Measurements from ENCODE around the gene SLC2A2. TPM values are rescaled to one million over a fixed set of nuclear protein-coding genes. Genes with fewer than 3 reads are reported as not detected.

The SLC2A2 gene
- total and polyA plus RNA-seq, 3 experiments from 2014 or later, result not detected

GRCh38 chr3:170953736-170954135 is 72.8 kb downstream of the SLC2A2 start:
- Histone ChIP-seq H3K27me3 (ENCODE audit: insufficient read depth, low read length, poor library complexity, severe bottlenecking) (no peaks in the 10 kb centered on the region), H3K9me3 (ENCODE audit: low read length) (no peaks in the 10 kb centered on the region), H3K27ac (ENCODE audit: low read depth, low read length) (no peak overlapping the region), H3K4me1 (ENCODE audit: insufficient read depth, low read length) (no peaks in the 10 kb centered on the region), H3K4me3 (ENCODE audit: low read length) (no peak overlapping the region), H3K36me3 (ENCODE audit: insufficient read depth, low read length) (no peaks in the 10 kb centered on the region)
- no peaks in the 10 kb centered on the region for H3K36me3 Mint-ChIP-seq
- ChIA-PET POLR2A (no interaction called here), CTCF (no interaction called here)
- H3K9me3 Mint-ChIP-seq, result no peaks in the 10 kb centered on the region
- no peak for DNase-seq
- peaks cover 5 to 17% of the 10 kb centered on the region in 2 donors for H3K27me3 Mint-ChIP-seq
- H3K4me1 Mint-ChIP-seq, result no peaks in the 10 kb centered on the region
- no peak overlapping the region for H3K4me3 Mint-ChIP-seq
- no peak overlapping the region for H3K27ac Mint-ChIP-seq

GRCh38 chr3:170953229-170953628 is 73.3 kb downstream of the SLC2A2 start:
- Histone ChIP-seq H3K27me3 (ENCODE audit: insufficient read depth, low read length, poor library complexity, severe bottlenecking) (no peaks in the 10 kb centered on the region), H3K9me3 (ENCODE audit: low read length) (no peaks in the 10 kb centered on the region), H3K36me3 (ENCODE audit: insufficient read depth, low read length) (no peaks in the 10 kb centered on the region), H3K4me1 (ENCODE audit: insufficient read depth, low read length) (no peaks in the 10 kb centered on the region), H3K27ac (ENCODE audit: low read depth, low read length) (no peak overlapping the region), H3K4me3 (ENCODE audit: low read length) (no peak overlapping the region)
- Mint-ChIP-seq H3K36me3 (no peaks in the 10 kb centered on the region), H3K9me3 (no peaks in the 10 kb centered on the region), H3K27me3 (peaks cover 5 to 20% of the 10 kb centered on the region in 2 donors), H3K27ac (peak overlapping the region in 1 of 8 donors; percentile 48), H3K4me3 (no peak overlapping the region), H3K4me1 (no peaks in the 10 kb centered on the region)
- ChIA-PET POLR2A (no interaction called here), CTCF (no interaction called here)
- DNase-seq, result no peak

GRCh38 chr3:170949211-170949610 is 77.3 kb downstream of the SLC2A2 start:
- ChIA-PET POLR2A (no interaction called here), CTCF (no interaction called here)
- no peak for DNase-seq
- no peaks in the 10 kb centered on the region for H3K4me1 ChIP-seq (ENCODE audit: insufficient read depth, low read length)
- H3K9me3 ChIP-seq (ENCODE audit: low read length), result no peaks in the 10 kb centered on the region
- H3K4me3 Mint-ChIP-seq, result no peak overlapping the region
- no peak overlapping the region for H3K27ac Mint-ChIP-seq
- no peaks in the 10 kb centered on the region for H3K36me3 ChIP-seq (ENCODE audit: insufficient read depth, low read length)
- H3K4me1 Mint-ChIP-seq, result no peaks in the 10 kb centered on the region
- H3K9me3 Mint-ChIP-seq, result peaks cover 0 to 2% (median 0%) of the 10 kb centered on the region in 5 donors
- H3K27me3 ChIP-seq (ENCODE audit: insufficient read depth, low read length, poor library complexity, severe bottlenecking), result no peaks in the 10 kb centered on the region
- peaks cover 3 to 38% of the 10 kb centered on the region in 2 donors for H3K27me3 Mint-ChIP-seq
- no peak overlapping the region for H3K4me3 ChIP-seq (ENCODE audit: low read length)
- peaks cover 0 to 5% (median 0%) of the 10 kb centered on the region in 3 donors for H3K36me3 Mint-ChIP-seq
- H3K27ac ChIP-seq (ENCODE audit: low read depth, low read length), result no peak overlapping the region

GRCh38 chr3:170947018-170947769 is 79.3 kb downstream of the SLC2A2 start:
- Histone ChIP-seq H3K36me3 (ENCODE audit: insufficient read depth, low read length) (no peaks in the 10 kb centered on the region), H3K9me3 (ENCODE audit: low read length) (no peaks in the 10 kb centered on the region), H3K4me1 (ENCODE audit: insufficient read depth, low read length) (no peaks in the 10 kb centered on the region), H3K4me3 (ENCODE audit: low read length) (no peak overlapping the region), H3K27ac (ENCODE audit: low read depth, low read length) (no peak overlapping the region), H3K27me3 (ENCODE audit: insufficient read depth, low read length, poor library complexity, severe bottlenecking) (no peaks in the 10 kb centered on the region)
- H3K9me3 Mint-ChIP-seq, result peaks cover 0 to 7% (median 0%) of the 10 kb centered on the region in 5 donors
- no peak for DNase-seq
- ChIA-PET CTCF (no interaction called here), POLR2A (no interaction called here)
- H3K27me3 Mint-ChIP-seq, result peaks cover 6 to 45% of the 10 kb centered on the region in 2 donors
- no peaks in the 10 kb centered on the region for H3K4me1 Mint-ChIP-seq
- no peak overlapping the region for H3K4me3 Mint-ChIP-seq
- peaks cover 0 to 8% (median 0%) of the 10 kb centered on the region in 3 donors for H3K36me3 Mint-ChIP-seq
- H3K27ac Mint-ChIP-seq, result no peak overlapping the region

Other genes with a start within 250 kb of the SLC2A2 start
- 100 to 1,000 TPM; 217 to 228 TPM for gene RPL22L1, start 156.5 kb downstream of the SLC2A2 start, total RNA-seq
- gene RPL22L1, start 156.5 kb downstream of the SLC2A2 start, polyA plus RNA-seq, result 42.9 TPM
- gene EIF5A2, start 118.1 kb downstream of the SLC2A2 start, total RNA-seq, result 10 to 100 TPM; 10.8 to 12.4 TPM
- gene EIF5A2, start 118.1 kb downstream of the SLC2A2 start, polyA plus RNA-seq, result 18.6 TPM